Measurements from ENCODE around the gene EHD4.

The EHD4 gene

GRCh38 chr15:41930867-41931222 lies 41.5 kb downstream of the EHD4 start:
- H3K36me3 Mint-ChIP-seq (ENCODE audit: insufficient read depth), result peaks cover 23% of the 10 kb centered on the region
- H3K27me3 Mint-ChIP-seq, result no peaks in the 10 kb centered on the region
- no peak overlapping the region for H3K27ac Mint-ChIP-seq
- ATAC-seq (replicated peaks) (no peak), DNase-seq (no peak)
- no peaks in the 10 kb centered on the region for H3K9me3 Mint-ChIP-seq
- no peak overlapping the region for H3K4me3 Mint-ChIP-seq
- peaks cover 28 to 30% of the 10 kb centered on the region in 2 donors for H3K4me1 Mint-ChIP-seq (ENCODE audit: low read depth in 2 of 2)

GRCh38 chr15:41930221-41930866 lies 42.0 kb downstream of the EHD4 start:
- Mint-ChIP-seq H3K27me3 (no peaks in the 10 kb centered on the region), H3K27ac (no peak overlapping the region), H3K4me3 (no peak overlapping the region), H3K9me3 (no peaks in the 10 kb centered on the region), H3K4me1 (ENCODE audit: low read depth in 2 of 2) (peaks cover 24 to 25% of the 10 kb centered on the region in 2 donors), H3K36me3 (ENCODE audit: insufficient read depth) (peaks cover 26% of the 10 kb centered on the region)
- ATAC-seq (replicated peaks) (no peak), DNase-seq (no peak)

GRCh38 chr15:41928637-41929620 lies 43.4 kb downstream of the EHD4 start:
- Mint-ChIP-seq H3K36me3 (ENCODE audit: insufficient read depth) (peaks cover 24% of the 10 kb centered on the region), H3K4me3 (no peak overlapping the region), H3K9me3 (no peaks in the 10 kb centered on the region), H3K27ac (peak overlapping the region in 1 of 2 donors; percentile 8), H3K4me1 (ENCODE audit: low read depth in 2 of 2) (peaks cover 13 to 14% of the 10 kb centered on the region in 2 donors), H3K27me3 (no peaks in the 10 kb centered on the region)
- ATAC-seq (replicated peaks), result peak; percentile 35
- DNase-seq, result no peak

GRCh38 chr15:41928100-41928499 lies 44.3 kb downstream of the EHD4 start:
- no peaks in the 10 kb centered on the region for H3K27me3 Mint-ChIP-seq
- H3K36me3 Mint-ChIP-seq (ENCODE audit: insufficient read depth), result peaks cover 27% of the 10 kb centered on the region
- H3K4me1 Mint-ChIP-seq (ENCODE audit: low read depth in 2 of 2), result peaks cover 10 to 13% of the 10 kb centered on the region in 2 donors
- no peak overlapping the region for H3K4me3 Mint-ChIP-seq
- H3K9me3 Mint-ChIP-seq, result no peaks in the 10 kb centered on the region
- DNase-seq (no peak), ATAC-seq (replicated peaks) (no peak)
- no peak overlapping the region for H3K27ac Mint-ChIP-seq

DNA sequence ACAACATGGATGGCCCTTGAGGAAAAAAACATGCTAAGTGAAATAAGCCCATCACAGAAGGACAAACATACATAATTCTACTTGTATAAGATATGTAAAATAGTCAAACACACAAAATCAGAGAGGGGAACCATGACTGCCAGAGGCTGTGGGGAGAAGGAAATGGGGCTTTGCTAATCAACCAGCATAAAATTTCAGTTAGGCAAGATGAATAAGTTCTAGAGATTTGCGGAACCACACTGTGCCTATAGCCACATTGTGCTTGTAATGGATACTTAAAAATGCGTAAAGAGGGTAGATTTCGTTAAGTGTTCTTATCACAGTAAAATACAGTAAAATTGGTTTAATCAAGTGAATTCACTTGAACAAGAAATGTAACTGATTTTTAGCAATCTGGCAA lies 44.8 kb downstream of the EHD4 start:
- H3K4me1 Mint-ChIP-seq (ENCODE audit: low read depth in 2 of 2), result peaks cover 10 to 13% of the 10 kb centered on the region in 2 donors
- no peaks in the 10 kb centered on the region for H3K9me3 Mint-ChIP-seq
- DNase-seq (no peak), ATAC-seq (replicated peaks) (no peak)
- no peaks in the 10 kb centered on the region for H3K27me3 Mint-ChIP-seq
- H3K27ac Mint-ChIP-seq, result no peak overlapping the region
- H3K4me3 Mint-ChIP-seq, result no peak overlapping the region
- H3K36me3 Mint-ChIP-seq (ENCODE audit: insufficient read depth), result peaks cover 28% of the 10 kb centered on the region

DNA sequence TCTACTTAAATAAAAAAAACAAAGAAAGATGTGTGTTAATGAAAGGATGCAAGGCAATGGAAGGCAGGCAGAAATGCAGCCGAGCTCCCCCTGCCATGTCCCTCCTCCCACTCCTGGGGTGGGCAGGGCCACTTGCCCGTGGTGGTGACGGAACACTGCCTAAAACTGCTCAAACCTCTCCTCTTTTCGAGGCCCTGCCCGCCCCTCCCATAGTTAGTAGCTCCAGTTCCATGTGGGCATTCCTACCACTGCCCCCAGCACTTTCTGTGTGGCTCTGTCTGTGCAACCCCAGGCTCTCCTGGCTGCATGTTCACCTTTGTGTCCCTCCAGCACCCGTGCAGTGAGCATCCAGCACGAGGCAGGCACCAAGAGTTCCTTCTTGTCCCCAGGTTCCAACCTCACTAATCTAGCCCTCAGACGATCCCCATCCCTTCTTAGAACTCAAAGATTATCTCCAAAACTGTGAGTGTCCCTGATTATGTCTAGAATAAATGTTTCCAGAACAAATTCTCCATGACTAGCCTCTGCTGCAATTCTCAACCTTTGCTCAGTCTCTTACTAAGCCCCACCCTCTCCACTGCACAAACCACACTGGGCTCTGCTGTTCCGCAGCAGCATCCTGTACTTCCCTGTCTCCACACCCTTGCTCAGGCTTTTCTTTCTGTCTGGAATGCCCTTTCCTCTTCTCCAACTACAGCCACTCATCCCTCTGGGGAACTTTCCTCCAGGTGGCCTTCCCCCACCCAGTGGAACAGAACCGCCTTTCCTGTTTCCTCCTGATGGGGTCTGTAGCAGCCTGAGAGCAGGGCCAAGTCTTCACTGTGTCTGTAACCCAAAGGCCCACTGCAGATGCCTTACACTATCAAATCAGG lies 45.9 kb downstream of the EHD4 start:
- DNase-seq, result no peak
- Mint-ChIP-seq H3K4me3 (peak overlapping the region; percentile 36 to 37), H3K36me3 (ENCODE audit: insufficient read depth) (peaks cover 32% of the 10 kb centered on the region), H3K27me3 (no peaks in the 10 kb centered on the region), H3K4me1 (ENCODE audit: low read depth in 2 of 2) (peaks cover 10 to 13% of the 10 kb centered on the region in 2 donors), H3K27ac (peak overlapping the region; percentile 53 to 65), H3K9me3 (no peaks in the 10 kb centered on the region)
- ATAC-seq (replicated peaks), result peak; percentile 69

DNA sequence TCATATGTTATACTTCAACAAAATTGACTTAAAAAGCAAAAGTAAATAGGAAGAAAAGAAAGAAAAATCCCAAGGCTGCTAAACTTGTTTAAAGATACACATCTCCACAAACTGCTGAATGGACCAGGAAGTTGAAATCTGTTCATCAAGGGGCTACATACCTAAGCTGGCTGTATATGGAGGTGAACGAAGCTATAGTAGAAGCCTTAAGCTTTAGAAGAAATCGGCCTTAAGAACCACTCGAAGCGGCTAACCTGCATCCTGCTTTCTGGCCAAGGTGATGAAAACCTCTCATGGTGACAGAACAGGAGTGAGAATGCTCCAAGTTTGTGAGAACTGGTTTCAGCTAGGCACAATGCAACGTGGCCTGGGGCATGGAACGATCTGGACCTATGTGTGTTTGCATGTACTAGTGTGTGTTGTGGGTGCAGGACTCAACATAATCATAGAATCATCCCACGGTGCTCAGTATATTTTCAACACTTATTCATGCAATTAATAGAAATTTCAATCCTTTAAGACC lies 47.2 kb downstream of the EHD4 start:
- peak overlapping the region in 1 of 2 donors; percentile 53 for H3K27ac Mint-ChIP-seq
- H3K9me3 Mint-ChIP-seq, result no peaks in the 10 kb centered on the region
- H3K4me1 Mint-ChIP-seq (ENCODE audit: low read depth in 2 of 2), result peaks cover 10 to 13% of the 10 kb centered on the region in 2 donors
- DNase-seq (no peak), ATAC-seq (replicated peaks) (no peak)
- peaks cover 30% of the 10 kb centered on the region for H3K36me3 Mint-ChIP-seq (ENCODE audit: insufficient read depth)
- no peaks in the 10 kb centered on the region for H3K27me3 Mint-ChIP-seq
- peak overlapping the region in 1 of 2 donors; percentile 12 for H3K4me3 Mint-ChIP-seq

DNA sequence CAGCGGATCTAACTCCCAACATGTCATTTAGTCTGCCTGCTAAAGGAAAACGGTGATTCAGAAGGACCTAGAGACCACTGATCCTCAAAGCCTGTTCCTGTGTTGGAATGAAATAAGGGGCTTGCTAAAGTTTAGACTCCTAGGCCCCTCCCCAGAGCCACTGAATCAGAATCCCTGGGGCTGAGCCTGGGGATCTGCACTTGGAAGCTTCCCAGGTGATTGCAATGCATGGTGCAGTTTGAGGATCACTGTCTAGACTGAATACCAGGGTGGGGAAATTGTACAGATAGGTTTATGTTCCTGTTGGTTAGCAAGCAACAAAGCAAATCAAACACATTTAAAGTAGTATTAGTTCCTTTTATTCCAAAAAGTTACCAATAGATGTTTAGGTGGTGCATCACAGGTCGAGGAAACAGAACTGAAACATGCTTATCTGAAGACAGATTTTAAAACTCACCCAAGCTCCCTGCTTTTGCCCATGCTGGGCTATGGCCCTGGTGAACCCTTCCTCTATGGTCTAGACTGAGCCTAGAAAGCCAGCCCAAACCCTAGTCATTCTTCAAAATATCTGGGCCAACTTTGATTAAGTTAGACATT lies 48.9 kb downstream of the EHD4 start:
- peak overlapping the region; percentile 18 to 35 for H3K27ac Mint-ChIP-seq
- no peak overlapping the region for H3K4me3 Mint-ChIP-seq
- H3K4me1 Mint-ChIP-seq (ENCODE audit: low read depth in 2 of 2), result peaks cover 10 to 13% of the 10 kb centered on the region in 2 donors
- H3K36me3 Mint-ChIP-seq (ENCODE audit: insufficient read depth), result peaks cover 35% of the 10 kb centered on the region
- H3K27me3 Mint-ChIP-seq, result no peaks in the 10 kb centered on the region
- ATAC-seq (replicated peaks) (no peak), DNase-seq (no peak)
- H3K9me3 Mint-ChIP-seq, result no peaks in the 10 kb centered on the region

DNA sequence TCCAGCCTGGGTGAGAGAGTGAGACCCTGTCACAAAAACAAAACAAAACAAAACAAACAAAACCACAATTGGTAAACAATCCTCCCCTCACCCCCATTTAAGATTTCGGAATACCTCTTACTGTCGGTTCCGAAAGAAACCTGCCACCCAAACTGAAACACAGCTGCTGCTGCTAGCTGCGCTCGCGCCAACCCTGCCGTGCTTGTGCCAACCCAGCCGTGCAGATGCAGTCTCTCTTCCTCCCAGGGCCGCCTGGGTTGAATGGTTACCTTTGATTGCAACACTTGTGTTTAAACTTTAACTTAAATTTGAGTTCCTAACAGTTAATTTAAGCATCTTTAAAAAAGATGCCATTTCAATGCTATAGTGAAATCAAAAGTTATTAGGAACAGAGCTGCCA lies 50.0 kb downstream of the EHD4 start:
- DNase-seq (no peak), ATAC-seq (replicated peaks) (no peak)
- Mint-ChIP-seq H3K36me3 (ENCODE audit: insufficient read depth) (peaks cover 45% of the 10 kb centered on the region), H3K27ac (peak overlapping the region in 1 of 2 donors; percentile 57), H3K4me3 (no peak overlapping the region), H3K9me3 (no peaks in the 10 kb centered on the region), H3K27me3 (no peaks in the 10 kb centered on the region), H3K4me1 (ENCODE audit: low read depth in 2 of 2) (peaks cover 10 to 13% of the 10 kb centered on the region in 2 donors)

DNA sequence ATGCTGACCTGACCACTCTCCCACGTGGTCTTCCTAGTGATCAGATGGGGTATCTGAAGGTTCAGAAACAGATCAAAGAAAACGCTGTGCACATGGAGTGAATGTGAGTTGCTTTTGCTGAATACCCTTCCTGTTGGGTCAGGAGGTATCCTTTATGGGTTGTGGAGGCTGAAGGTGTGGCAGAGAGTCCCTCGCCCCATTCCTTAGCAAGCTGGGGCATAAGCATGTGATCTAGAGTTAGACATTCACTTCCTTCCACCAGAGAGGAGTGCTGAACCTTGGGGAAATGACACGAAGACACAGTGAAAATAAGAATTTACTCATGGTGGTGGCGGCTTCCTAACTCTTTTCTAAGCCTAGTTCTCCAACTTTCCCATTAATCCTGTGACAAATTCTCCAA lies 50.7 kb downstream of the EHD4 start:
- H3K4me1 Mint-ChIP-seq (ENCODE audit: low read depth in 2 of 2), result peaks cover 7 to 8% of the 10 kb centered on the region in 2 donors
- peak overlapping the region in 1 of 2 donors; percentile 57 for H3K27ac Mint-ChIP-seq
- H3K27me3 Mint-ChIP-seq, result no peaks in the 10 kb centered on the region
- no peak overlapping the region for H3K4me3 Mint-ChIP-seq
- DNase-seq (no peak), ATAC-seq (replicated peaks) (no peak)
- peaks cover 45% of the 10 kb centered on the region for H3K36me3 Mint-ChIP-seq (ENCODE audit: insufficient read depth)
- H3K9me3 Mint-ChIP-seq, result no peaks in the 10 kb centered on the region

GRCh38 chr15:41921167-41921566 lies 51.2 kb downstream of the EHD4 start:
- peaks cover 47% of the 10 kb centered on the region for H3K36me3 Mint-ChIP-seq (ENCODE audit: insufficient read depth)
- no peak overlapping the region for H3K4me3 Mint-ChIP-seq
- DNase-seq, result no peak
- ATAC-seq (replicated peaks), result no peak
- peaks cover 4% of the 10 kb centered on the region in 2 donors for H3K4me1 Mint-ChIP-seq (ENCODE audit: low read depth in 2 of 2)
- peak overlapping the region in 1 of 2 donors; percentile 57 for H3K27ac Mint-ChIP-seq
- no peaks in the 10 kb centered on the region for H3K27me3 Mint-ChIP-seq
- H3K9me3 Mint-ChIP-seq, result no peaks in the 10 kb centered on the region

DNA sequence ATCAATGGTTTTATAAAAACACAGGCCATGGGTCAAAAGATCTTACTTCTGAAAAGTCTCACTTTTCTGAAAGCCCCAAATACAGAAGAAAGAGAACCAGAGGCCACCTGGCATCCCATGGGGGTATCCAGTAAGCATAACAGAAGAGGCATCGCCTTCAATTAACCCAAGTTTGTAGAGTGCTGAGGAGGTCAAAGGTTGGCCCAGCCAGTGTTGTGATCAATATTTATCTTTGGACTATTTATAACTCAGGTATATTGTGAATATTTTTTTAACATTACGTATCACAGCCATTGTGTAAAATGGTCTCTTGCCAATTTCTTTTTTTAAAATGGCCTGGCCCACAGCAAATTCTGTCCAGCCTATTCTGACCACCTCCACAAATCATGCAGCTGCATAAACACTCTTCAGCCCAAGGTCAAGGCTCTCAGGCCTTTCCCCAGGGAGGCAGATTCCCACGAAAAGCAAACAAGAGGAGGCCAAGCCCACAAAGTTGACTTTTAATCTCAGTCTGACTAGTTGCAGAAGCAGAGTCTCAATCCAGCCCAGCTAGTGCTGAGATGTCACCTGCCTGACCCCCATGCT lies 52.3 kb downstream of the EHD4 start:
- Mint-ChIP-seq H3K4me1 (ENCODE audit: low read depth in 2 of 2) (peaks cover 0 to 2% of the 10 kb centered on the region in 2 donors), H3K27me3 (no peaks in the 10 kb centered on the region), H3K4me3 (no peak overlapping the region), H3K9me3 (no peaks in the 10 kb centered on the region), H3K27ac (no peak overlapping the region), H3K36me3 (ENCODE audit: insufficient read depth) (peaks cover 52% of the 10 kb centered on the region)
- ATAC-seq (replicated peaks), result no peak
- no peak for DNase-seq
